Measurements from ENCODE around the gene PHF14.
"Not testable (repeated sequence)": the region's sequence is repeated elsewhere in the genome, so short reads cannot be mapped to it uniquely, and the experiment has no call there.

Gene PHF14, protein sequence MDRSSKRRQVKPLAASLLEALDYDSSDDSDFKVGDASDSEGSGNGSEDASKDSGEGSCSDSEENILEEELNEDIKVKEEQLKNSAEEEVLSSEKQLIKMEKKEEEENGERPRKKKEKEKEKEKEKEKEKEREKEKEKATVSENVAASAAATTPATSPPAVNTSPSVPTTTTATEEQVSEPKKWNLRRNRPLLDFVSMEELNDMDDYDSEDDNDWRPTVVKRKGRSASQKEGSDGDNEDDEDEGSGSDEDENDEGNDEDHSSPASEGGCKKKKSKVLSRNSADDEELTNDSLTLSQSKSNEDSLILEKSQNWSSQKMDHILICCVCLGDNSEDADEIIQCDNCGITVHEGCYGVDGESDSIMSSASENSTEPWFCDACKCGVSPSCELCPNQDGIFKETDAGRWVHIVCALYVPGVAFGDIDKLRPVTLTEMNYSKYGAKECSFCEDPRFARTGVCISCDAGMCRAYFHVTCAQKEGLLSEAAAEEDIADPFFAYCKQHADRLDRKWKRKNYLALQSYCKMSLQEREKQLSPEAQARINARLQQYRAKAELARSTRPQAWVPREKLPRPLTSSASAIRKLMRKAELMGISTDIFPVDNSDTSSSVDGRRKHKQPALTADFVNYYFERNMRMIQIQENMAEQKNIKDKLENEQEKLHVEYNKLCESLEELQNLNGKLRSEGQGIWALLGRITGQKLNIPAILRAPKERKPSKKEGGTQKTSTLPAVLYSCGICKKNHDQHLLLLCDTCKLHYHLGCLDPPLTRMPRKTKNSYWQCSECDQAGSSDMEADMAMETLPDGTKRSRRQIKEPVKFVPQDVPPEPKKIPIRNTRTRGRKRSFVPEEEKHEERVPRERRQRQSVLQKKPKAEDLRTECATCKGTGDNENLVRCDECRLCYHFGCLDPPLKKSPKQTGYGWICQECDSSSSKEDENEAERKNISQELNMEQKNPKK

DNA sequence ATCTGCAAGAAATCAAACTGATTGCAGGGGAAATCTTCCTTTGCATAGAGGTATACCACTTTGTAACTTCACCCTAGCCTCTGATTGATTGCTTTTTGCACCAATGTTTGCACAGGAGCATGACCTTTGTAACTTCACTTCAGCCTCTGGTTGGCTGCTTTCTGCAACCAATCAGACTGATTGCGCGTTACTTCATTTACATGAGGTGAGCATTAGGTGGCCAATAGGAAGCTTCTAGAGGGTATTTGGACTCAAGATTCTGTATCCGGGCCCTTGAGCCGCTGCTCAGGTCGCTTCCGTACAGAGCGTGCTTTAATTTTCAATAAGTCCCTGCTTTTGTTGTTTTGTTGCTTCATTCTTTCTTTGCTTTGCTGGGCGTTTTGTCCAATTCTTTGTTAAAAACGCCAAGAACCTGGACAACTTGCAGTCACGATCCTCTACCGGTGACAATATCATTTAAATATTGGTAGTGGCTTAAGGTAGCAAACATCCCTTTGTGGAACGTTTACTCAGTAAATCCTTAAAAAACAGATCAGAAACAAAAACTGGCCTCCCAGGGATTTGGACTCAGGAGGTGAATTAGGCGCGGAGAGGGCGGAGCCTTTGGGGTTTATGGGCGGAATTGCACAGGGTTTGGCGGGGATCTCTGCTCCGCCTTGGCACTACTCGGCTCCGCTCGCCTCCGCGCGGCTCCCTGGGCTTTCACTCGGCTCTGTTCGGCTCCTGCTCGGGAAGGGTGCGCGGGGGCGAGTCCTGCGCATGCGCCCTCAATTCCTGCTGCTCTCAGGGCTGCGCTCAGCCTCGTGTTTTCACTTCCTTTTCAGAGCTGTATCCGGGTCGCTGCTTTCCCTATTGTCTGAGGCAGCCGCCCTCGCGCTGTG, at the start of gene PHF14:
Gene PHF14 (plus strand): TSS at position 812 of the 881 bp plus-strand sequence. CDS start 452 bp downstream, outside the sequence.
- peak; percentile 96 for DNase-seq

GRCh38 chr7:10924370-10924769, 49.3 kb upstream of the PHF14 start:
- no peak for DNase-seq

DNA sequence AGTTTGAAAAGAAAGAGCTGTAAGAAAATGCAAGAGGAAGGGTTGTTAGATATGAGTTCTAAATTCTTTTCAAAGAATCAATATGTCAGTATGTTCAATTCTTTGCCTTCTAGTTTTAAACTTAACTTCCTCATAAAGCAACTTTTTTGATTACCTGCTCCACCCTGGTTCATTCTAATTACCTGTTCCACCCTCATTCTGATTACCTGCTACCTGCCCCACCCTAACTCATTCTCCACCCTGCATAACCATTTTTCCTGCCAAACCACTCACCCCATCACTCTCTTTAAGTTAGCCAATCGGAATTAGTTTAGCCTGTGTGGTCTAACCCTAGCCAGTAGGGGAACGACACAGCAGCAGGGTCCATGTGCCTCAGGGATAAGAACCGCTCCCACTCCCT, 45.5 kb upstream of the PHF14 start:
- DNase-seq = not testable (repeated sequence)

GRCh38 chr7:10930551-10930950, 43.1 kb upstream of the PHF14 start:
- no peak for DNase-seq

- no peak for DNase-seq
Observed at GRCh38 chr7:10931161-10931560, 42.5 kb upstream of the PHF14 start.

DNA sequence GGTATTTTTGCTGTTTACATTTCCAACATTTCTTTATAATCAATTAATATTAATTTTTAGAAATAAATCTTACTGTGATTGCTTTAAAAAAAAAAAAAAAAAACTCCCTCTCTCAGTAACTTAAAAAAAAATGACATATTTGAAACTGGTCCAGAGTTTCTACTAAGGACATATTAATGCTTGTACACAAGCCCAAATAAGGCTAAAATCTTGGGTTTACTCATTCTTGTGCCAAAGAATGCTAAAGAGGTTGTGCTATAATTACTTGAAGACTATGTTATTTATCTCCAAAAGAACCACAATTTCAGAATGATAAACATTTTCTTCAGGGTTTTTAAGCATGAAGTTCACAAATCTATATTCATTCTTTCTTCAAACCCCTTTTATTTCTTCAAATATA, 39.4 kb upstream of the PHF14 start:
- no peak for DNase-seq

DNA sequence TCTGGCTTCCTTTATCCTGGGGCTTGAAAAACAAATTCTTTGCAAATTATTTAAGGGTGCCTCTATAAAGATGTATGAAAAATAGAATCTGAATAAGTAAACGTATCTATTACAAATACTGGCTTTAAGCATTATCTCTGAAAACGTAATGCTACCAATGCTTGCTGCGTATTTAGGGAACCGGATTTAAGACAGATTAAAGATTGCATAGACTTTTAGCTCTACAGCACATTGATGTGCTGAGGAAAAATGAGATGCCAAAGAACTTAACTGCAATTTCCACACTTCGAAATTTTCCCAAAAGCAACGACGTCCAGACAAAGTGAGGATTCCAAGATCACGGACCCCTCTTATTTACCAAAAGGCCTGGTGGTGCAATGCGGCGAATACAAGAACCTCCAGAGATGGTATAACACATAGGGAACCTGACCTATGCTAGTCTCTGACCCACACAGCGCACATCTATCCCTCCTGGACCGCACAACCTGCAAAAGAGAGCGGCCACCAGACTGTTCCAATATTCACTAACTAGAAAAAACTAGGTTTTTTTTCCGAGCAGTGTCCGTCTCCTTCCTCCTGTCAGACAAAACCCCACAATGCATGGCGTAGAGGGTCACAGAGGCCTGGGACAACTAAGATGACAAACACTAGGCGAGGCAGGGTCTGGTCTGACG, 34.3 kb upstream of the PHF14 start:
- DNase-seq = no peak

- DNase-seq = peak; percentile 86
Observed at GRCh38 chr7:10939911-10940703, 33.6 kb upstream of the PHF14 start.

DNA sequence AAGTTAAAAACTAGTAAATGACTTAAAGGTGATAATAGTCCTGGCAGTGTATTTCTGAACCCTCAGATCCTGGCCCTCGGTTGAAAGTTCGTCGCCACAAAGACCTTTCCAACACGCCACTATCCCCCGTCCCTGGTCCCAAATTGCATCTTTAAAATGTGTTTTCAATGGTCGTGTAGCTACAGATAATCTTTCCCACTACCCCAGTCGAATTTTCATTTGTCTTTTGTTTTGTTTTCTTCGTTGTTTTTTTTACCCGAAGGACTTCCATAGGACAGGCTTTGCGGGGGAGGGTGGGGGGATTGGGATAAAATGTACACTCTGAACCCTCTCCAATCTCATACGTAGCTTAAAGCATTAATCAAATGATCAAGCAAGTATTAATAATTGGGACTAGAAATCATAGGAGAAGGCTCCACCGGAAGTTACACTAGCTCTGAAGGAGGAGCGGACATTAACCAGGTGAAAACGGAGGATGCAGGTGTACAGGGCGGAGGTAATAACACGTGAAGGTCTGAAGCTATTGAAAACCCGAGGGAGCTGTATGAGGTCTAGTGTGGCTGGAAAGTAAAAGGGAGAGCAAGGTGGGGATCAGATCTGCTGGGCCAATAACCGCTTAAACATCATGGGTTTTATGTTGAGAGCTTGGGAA, 32.8 kb upstream of the PHF14 start:
- DNase-seq = no peak

DNA sequence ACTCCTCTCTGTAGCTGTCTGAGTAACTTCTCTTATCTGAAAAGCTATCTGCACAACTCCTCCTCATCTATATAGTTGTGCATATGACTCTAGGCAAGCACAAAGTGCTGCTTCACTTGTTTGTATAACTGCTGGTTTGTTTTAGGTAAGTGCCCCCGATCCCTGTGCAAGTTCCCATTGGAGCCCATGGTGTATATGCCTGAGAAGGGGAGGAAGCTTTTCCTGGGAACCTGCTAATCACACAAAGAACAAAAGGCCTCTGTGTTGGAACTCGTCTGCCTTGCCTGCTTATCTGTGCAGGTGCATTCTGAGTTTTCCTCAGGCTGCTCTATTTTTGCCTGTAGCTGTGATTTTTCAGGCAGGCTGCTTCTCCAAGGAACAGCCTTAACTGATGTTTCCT, 23.2 kb upstream of the PHF14 start:
- no peak for DNase-seq

DNA sequence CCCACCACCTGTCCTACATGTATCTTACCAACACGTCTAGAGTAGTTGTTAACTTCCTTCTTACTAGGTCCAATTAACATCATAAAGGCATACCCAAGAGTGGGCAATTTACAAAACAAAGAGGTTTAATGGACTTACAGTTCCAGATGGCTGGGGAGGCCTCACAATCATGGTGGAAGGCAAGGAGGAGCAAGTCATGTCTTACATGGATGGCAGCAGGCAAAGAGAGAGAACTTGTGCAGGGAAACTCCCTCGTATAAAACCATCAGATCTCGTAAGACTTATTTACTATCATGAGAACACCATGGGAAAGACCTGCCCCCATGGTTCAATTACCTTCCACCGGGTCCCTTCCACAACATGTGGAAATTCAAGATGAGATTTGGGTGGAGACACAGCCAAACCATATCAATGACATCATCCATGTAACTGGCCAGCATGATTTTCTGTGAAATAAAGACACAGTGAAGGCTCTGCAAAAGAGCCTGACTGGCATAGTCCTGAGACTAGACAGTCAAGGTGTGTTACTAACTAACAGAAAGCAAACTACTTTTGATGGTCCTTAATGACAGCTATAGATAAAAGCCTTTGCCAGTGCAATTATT, 22.6 kb upstream of the PHF14 start:
- not testable (repeated sequence) for DNase-seq

DNA sequence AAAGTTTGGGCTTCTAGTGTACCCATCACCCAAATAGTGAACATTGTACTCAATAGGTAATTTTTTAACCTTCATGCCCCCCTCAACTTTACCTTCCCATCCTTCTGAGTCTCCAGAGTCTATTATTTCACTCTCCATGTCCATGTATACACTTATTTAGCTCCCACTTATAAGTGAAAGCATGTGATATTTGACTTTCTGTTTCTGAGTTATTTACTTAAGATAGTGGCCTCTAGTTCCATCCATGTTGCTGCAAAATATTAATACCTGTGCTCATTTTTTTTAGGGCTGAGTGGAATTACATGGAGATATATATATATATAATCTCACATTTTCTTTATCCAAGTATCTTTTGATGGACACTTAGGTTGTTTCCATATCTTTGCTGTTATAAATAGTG, 21.1 kb upstream of the PHF14 start:
- no peak for DNase-seq

GRCh38 chr7:10953078-10953750, 20.5 kb upstream of the PHF14 start:
- not testable (repeated sequence) for DNase-seq

DNA sequence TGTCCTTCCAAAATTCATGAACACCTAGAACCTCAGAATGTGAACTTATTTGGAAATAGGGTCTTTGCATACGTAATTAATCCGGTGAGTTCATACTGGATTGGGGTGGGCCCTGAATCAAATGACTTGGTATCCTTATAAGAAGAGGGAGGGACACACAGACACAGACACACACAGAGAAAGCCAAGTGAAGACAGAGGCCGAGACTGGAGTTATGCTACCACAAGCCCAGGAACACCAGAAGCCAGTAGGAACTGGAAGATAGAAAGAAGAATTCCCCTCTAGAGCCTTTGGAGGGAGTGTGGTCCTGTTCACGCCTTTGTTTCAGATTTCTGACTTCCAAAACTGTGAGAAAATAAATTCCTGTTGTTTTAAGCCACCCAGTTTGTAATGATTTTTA, 17.1 kb upstream of the PHF14 start:
- no peak for DNase-seq

GRCh38 chr7:10960242-10960641, 13.4 kb upstream of the PHF14 start:
- not testable (repeated sequence) for DNase-seq

GRCh38 chr7:10965016-10965415, 8.7 kb upstream of the PHF14 start:
- not testable (repeated sequence) for DNase-seq

DNA sequence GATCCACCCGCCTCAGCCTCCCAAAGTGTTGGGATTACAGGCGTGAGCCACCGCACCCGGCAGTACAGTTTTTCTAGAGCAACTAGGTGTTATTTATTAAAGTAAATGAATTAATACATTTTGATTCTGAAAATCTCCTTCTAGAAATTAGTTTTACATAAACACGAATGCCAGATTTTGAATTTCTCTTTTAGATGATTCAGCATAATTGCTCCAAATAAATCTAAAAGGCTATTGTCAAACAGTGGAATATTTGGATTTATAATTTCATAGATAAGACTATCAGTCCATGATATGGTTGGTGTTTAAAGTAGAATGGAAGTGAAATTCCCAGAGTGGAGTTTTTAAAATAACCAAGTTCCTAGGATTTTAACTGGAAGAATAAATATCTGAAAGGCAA, 1.5 kb upstream of the PHF14 start:
- DNase-seq = no peak

GRCh38 chr7:10973942-10974911, 555 bp downstream of the PHF14 start:
- DNase-seq = peak; percentile 40

All from stimulated activated CD8-positive, alpha-beta memory T cell treated with anti-CD3 and anti-CD28 coated beads, Interleukin-4, amount 100 ng/mL, for 48 hours (primary cell).